Measurements from ENCODE around the gene DOCK3.

- TF ChIP-seq CTCF (IDR thresholded peaks at IDR 0.05; ENCODE audit: low read length): no peak
- TF ChIP-seq EZH2 (optimal IDR thresholded peaks at IDR 0.05; ENCODE audit: low read depth, low read length): no peak
Observed at GRCh38 chr3:51216291-51216690, 541.6 kb downstream of the DOCK3 start.
